HepG2 (cell line): Measurements from ENCODE around the gene JPH2. TPM values are rescaled to one million over a fixed set of nuclear protein-coding genes. Genes with fewer than 3 reads are reported as not detected.
A peak's percentile ranks its signal among the peaks of the same experiment; 100 is the strongest.

ENCODE experiments used
- ATAC-seq: fragments of 200-7000 bp; cut with Tn5 transposase; 3 replicates; pipeline ENCODE4 v1.9.1; 2020; ENCODE audit warnings: mild to moderate bottlenecking, moderate library complexity
- BruUV-seq: library from RNA; stranded (reverse); fragments of 400-500 nt; replicated peaks from 2 replicates; lab custom pipeline; 2021; lab: Mats Ljungman, UMichigan
- CTCF ChIA-PET: fragments of 300-600 bp; formaldehyde crosslinking; extraction: SDS; loops from one replicate; lab custom pipeline; 2021; ENCODE audit warnings: low total read pairs, inconsistent platforms, low intra/inter-chr PET ratio; lab: Yijun Ruan, JAX
- POLR2A ChIA-PET: fragments of 350-600 bp; sonication (Branson Sonifier 250); formaldehyde crosslinking; loops from one replicate; lab custom pipeline; 2020; ENCODE audit warnings: antibody characterized with exemption, inconsistent platforms; lab: Yijun Ruan, JAX
- DNase-seq: peaks from one replicate; pipeline ENCODE4 v3.0.0-alpha.2; 2015; ENCODE audit warnings: low spot score
- FAIRE-seq: peaks from 3 replicates; lab custom pipeline; 2011; peaks lifted over from hg19 to GRCh38; lab: Jason Lieb, UNC
- H2AFZ ChIP-seq: one replicate; pipeline ENCODE4 v1.6.1; 2011; ENCODE audit warnings: low read length, inconsistent platforms
- H3K27ac ChIP-seq: fragments of 300-600 bp; 3 replicates; pipeline ENCODE4 v1.8.0; 2011; ENCODE audit warnings: mixed run types, mild to moderate bottlenecking, mixed read lengths, low read length, inconsistent platforms; ENCODE audit not compliant: insufficient read depth; ENCODE audit errors: extremely low read length
- H3K27me3 ChIP-seq, 2 experiments: fragments of 200-600 bp in 1 of 2; 2 replicates in 1 of 2; 3 replicates in 1 of 2; pipeline versions ENCODE4 v1.6.0 to v1.8.0; 2011; ENCODE audit warnings: low read length in 2 of 2, mild to moderate bottlenecking in 2 of 2, moderate library complexity in 2 of 2, inconsistent platforms in 1 of 2; ENCODE audit not compliant: insufficient read depth in 2 of 2, control insufficient read depth in 1 of 2
- H3K36me3 ChIP-seq, 2 experiments: fragments of 200-600 bp in 1 of 2; replicated peaks in 1 of 2; 2 replicates in 1 of 2; 3 replicates in 1 of 2; pipeline versions ENCODE4 v1.5.1 to v1.8.0; 2011; ENCODE audit warnings: low read length in 2 of 2, inconsistent platforms in 1 of 2; ENCODE audit not compliant: insufficient read depth in 2 of 2, control insufficient read depth in 1 of 2
- H3K4me1 ChIP-seq: 2 replicates; pipeline ENCODE4 v1.5.1; 2012; ENCODE audit warnings: low read length, inconsistent platforms; ENCODE audit not compliant: insufficient read depth
- H3K4me2 ChIP-seq: 2 replicates; pipeline ENCODE4 v1.6.0; 2011; ENCODE audit warnings: low read depth, low read length, inconsistent platforms
- H3K4me3 ChIP-seq, 3 experiments: fragments of 200-600 bp in 1 of 3; sonication (generic), shearing (Covaris generic) in 1 of 3; replicated peaks in 1 of 3; 2 replicates each; pipeline ENCODE4 v1.5.1; 2011 to 2016; ENCODE audit warnings: low read length in 3 of 3, inconsistent platforms in 2 of 3, low read depth in 2 of 3, mild to moderate bottlenecking in 2 of 3, control low read depth in 1 of 3, mixed read lengths in 1 of 3; ENCODE audit not compliant: insufficient read depth in 1 of 3
- H3K79me2 ChIP-seq: one replicate; pipeline ENCODE4 v1.6.1; 2011; ENCODE audit warnings: low read length, inconsistent platforms; ENCODE audit not compliant: insufficient read depth
- H3K9ac ChIP-seq: 2 replicates; pipeline ENCODE4 v1.6.0; 2011; ENCODE audit warnings: mild to moderate bottlenecking, low read depth, low read length, inconsistent platforms; ENCODE audit not compliant: insufficient read depth
- H3K9me3 ChIP-seq: 2 replicates; pipeline ENCODE4 v1.5.1; 2012; ENCODE audit warnings: mild to moderate bottlenecking, low read length
- H4K20me1 ChIP-seq: 2 replicates; pipeline ENCODE4 v1.6.0; 2011; ENCODE audit warnings: inconsistent platforms, mild to moderate bottlenecking, low read length, moderate library complexity; ENCODE audit not compliant: insufficient read depth
- BCL6 ChIP-seq: IDR thresholded peaks from 2 replicates; pipeline ENCODE4 v1.6.1; 2016; ENCODE audit warnings: missing genetic modification reagents, missing compliant biosample characterization
- HES4 ChIP-seq: sonication (generic); formaldehyde crosslinking; IDR thresholded peaks from 2 replicates; pipeline ENCODE4 v1.9.0; 2021; ENCODE audit warnings: mild to moderate bottlenecking, missing genetic modification reagents, borderline replicate concordance
- KMT2A ChIP-seq: sonication (generic); formaldehyde crosslinking; IDR thresholded peaks from 2 replicates; pipeline ENCODE4 v1.4.0; 2020; ENCODE audit warnings: missing genetic modification reagents
- TBL1XR1 ChIP-seq: fragments of 150-350 bp; IDR thresholded peaks from 2 replicates; pipeline ENCODE4 v1.6.1; 2014; ENCODE audit warnings: borderline replicate concordance, low read length; ENCODE audit not compliant: partially characterized antibody
- ZMYM4 ChIP-seq: sonication (generic); formaldehyde crosslinking; IDR thresholded peaks from 2 replicates; pipeline ENCODE4 v1.8.1; 2023; ENCODE audit warnings: mild to moderate bottlenecking, missing genetic modification reagents
- ZNF337 ChIP-seq: sonication (generic); formaldehyde crosslinking; IDR thresholded peaks from 2 replicates; pipeline ENCODE4 v1.5.1; 2020; ENCODE audit warnings: missing genetic modification reagents, low read depth, mild to moderate bottlenecking, borderline replicate concordance
- ZNF660 ChIP-seq: sonication (generic); formaldehyde crosslinking; IDR thresholded peaks from 2 replicates; pipeline ENCODE4 v1.5.1; 2020; ENCODE audit warnings: mild to moderate bottlenecking, low read depth, missing genetic modification reagents, borderline replicate concordance
- WGBS: methylation state at CpG from one replicate; pipeline ENCODE4 v1.1.6; 2017; ENCODE audit warnings: low lambda C conversion rate; 5-methylcytosine and 5-hydroxymethylcytosine counted together
- in situ Hi-C: cut with HindIII; loops from 2 replicates; pipeline ENCODE4 v1.10.0; 2017; ENCODE audit warnings: low pct_unique_long_range_greater_than_20kb; ENCODE audit not compliant: extremely low pct_ligation_motif_present
- intact Hi-C: fragments of 100-400 bp; cut with micrococcal nuclease; formaldehyde crosslinking; loops from one replicate; pipeline ENCODE4 v1.10.0; 2022; ENCODE audit not compliant: unreplicated experiment
- polyA plus RNA-seq, 8 experiments: library from polyadenylated mRNA; depleted of rRNA in 3 of 8; stranded (reverse) in 7 of 8; unstranded in 1 of 8; fragments of >200 nt; fragmentation: Illumina TruSeq in 4 of 8; extraction: Trizol in 4 of 8; gene quantifications; 2 replicates each; pipeline versions ENCODE4 v1.2.1 to v1.2.3, GENCODE V29; 2011 to 2016; ENCODE audit warnings: low read depth in 4 of 8, missing spikeins in 1 of 8, mixed read lengths in 1 of 8; ENCODE audit not compliant: insufficient read depth in 1 of 8
- total RNA-seq, 5 experiments: library from RNA; depleted of rRNA; stranded (reverse); fragments of >200 nt; fragmentation: Illumina TruSeq; extraction: Trizol; gene quantifications; 2 replicates each; pipeline ENCODE4 v1.2.3, GENCODE V29; 2016; ENCODE audit warnings: low read depth in 1 of 5

The JPH2 gene
- total and polyA plus RNA-seq, 2 of the 13 experiments (the other 11 are each of a cell fraction or from before 2014, with no cell fraction given), result 0.42 TPM; not detected in 1

- no peak for TF ChIP-seq TBL1XR1
Measured at GRCh38 chr20:44166477-44166876, 20.5 kb downstream of the JPH2 start (continued).

GRCh38 chr20:44166008-44166407, 21.0 kb downstream of the JPH2 start:
- intact Hi-C loops (no loop called here), in situ Hi-C loops (no loop called here)
- BruUV-seq, result no TSS peak
- no peak overlapping the region for H3K4me3 ChIP-seq
- H3K27ac ChIP-seq, result no peak overlapping the region
- ChIA-PET CTCF (no interaction called here), POLR2A (no interaction called here)
- WGBS, result 2% methylated on average over 4 of the region's 4 CpGs
- H3K4me2 ChIP-seq, result no peak overlapping the region
- H3K9ac ChIP-seq, result no peak overlapping the region
- H4K20me1 ChIP-seq, result no peaks in the 10 kb centered on the region
- H3K36me3 ChIP-seq, result no peaks in the 10 kb centered on the region
- peaks cover 6 to 58% of the 10 kb centered on the region in 2 experiments; a peak in 4 of 5 replicates for H3K27me3 ChIP-seq
- no peak overlapping the region for H2AFZ ChIP-seq
- H3K79me2 ChIP-seq, result no peaks in the 10 kb centered on the region
- ATAC-seq (no peak; the same call in 2 of the 3 replicates), FAIRE-seq (peak; percentile 28), DNase-seq (peak; percentile 53)
- TF ChIP-seq KMT2A (CRISPR knock-in tag) (no peak), ZNF337 (CRISPR knock-in tag) (no peak), BCL6 (CRISPR knock-in tag) (no peak), ZNF660 (CRISPR knock-in tag) (no peak)
- H3K9me3 ChIP-seq, result no peaks in the 10 kb centered on the region
- H3K4me1 ChIP-seq, result no peaks in the 10 kb centered on the region

DNA sequence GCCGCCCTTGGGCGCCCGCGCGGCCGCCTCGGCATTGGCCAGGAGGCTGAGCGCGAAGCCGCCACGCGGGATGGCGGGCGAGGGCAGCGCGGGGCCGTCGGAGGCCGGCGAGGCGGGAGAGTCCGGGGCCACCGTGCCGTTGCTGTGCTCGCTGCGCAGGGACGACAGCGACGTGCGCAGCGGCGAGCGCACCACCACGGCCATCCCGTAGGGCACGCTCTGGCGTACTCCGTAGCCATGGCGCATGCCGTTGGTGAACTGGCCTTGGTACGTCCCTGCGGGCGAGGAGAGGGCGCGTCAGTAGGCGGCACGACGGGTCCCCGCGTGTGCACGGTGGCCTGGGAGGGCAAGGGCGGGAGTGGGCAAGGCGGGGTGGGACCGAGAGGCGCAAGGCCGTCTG, 26.9 kb downstream of the JPH2 start:
- no TSS peak for BruUV-seq
- ATAC-seq, result peak; percentile 26; the same call in 2 of the 3 replicates
- TF ChIP-seq HES4 (CRISPR knock-in tag) (peak; percentile 26; the same call in 1 of the 2 replicates), ZMYM4 (CRISPR knock-in tag) (no peak)
- TF ChIP-seq, all 625 proteins: peak for 1
- ChIA-PET POLR2A (no interaction called here), CTCF (no interaction called here)
- no peaks in the 10 kb centered on the region for H3K79me2 ChIP-seq
- no peaks in the 10 kb centered on the region for H3K9me3 ChIP-seq
- no peak overlapping the region for H3K27ac ChIP-seq
- 73% methylated on average over 56 of the region's 56 CpGs for WGBS
- intact Hi-C loops, result no loop called here
- no peak overlapping the region for H3K9ac ChIP-seq
- H3K27me3 ChIP-seq, result peaks cover 2 to 18% of the 10 kb centered on the region in 2 experiments; a peak in 3 of 5 replicates
- no peak overlapping the region for H3K4me3 ChIP-seq
- no peak overlapping the region for H3K4me2 ChIP-seq
- no peaks in the 10 kb centered on the region for H3K36me3 ChIP-seq
- H3K4me1 ChIP-seq, result no peaks in the 10 kb centered on the region
- FAIRE-seq, result no peak
- H4K20me1 ChIP-seq, result no peaks in the 10 kb centered on the region
- in situ Hi-C loops, result no loop called here
- H2AFZ ChIP-seq, result no peak overlapping the region
- no peak for DNase-seq
